GM12892 (cell line): Measurements from ENCODE around the gene CNGA3.

Experiments used
- POLR2A ChIP-seq: IDR thresholded peaks from 2 replicates; pipeline ENCODE4 v1.6.1; 2011; ENCODE audit warnings: low read depth, low read length, control low read depth
- POLR2AphosphoS5 ChIP-seq: IDR thresholded peaks from 2 replicates; pipeline ENCODE4 v1.6.1; 2011; ENCODE audit warnings: low read depth, low read length, control low read depth
- TAF1 ChIP-seq: IDR thresholded peaks from 2 replicates; pipeline ENCODE4 v1.6.1; 2011; ENCODE audit warnings: low read depth, mild to moderate bottlenecking, control low read depth, low read length, borderline replicate concordance

- no peak for TF ChIP-seq POLR2A
- TF ChIP-seq TAF1, result no peak
- no peak for TF ChIP-seq POLR2AphosphoS5
Measured at GRCh38 chr2:98317214-98317613, 29.0 kb upstream of the CNGA3 start.
